H1 (cell line): ENCODE results near the gene PTPRD. TPM values are rescaled to one million over a fixed set of nuclear protein-coding genes. Genes with fewer than 3 reads are reported as not detected.

Source experiments
- CTCF ChIA-PET: fragments of 300-600 bp; sonication (Branson Sonifier 250); formaldehyde crosslinking; loops from one replicate; lab custom pipeline; 2021; ENCODE audit not compliant: partially characterized antibody; lab: Charles Lee
- POLR2A ChIA-PET: fragments of 300-600 bp; sonication (Branson Sonifier 250); formaldehyde crosslinking; loops from one replicate; lab custom pipeline; 2021; ENCODE audit warnings: inconsistent platforms; ENCODE audit not compliant: partially characterized antibody; lab: Charles Lee
- DNase-seq, 2 experiments: peaks; one replicate each; pipeline versions ENCODE4 v3.0.0 to v3.0.0-alpha.2; 2010 to 2022; ENCODE audit warnings: low spot score in 2 of 2, low read depth in 1 of 2, mixed read lengths in 1 of 2
- FAIRE-seq: peaks from 2 replicates; lab custom pipeline; 2011; peaks lifted over from hg19 to GRCh38; lab: Jason Lieb, UNC
- H2AFZ ChIP-seq: 2 replicates; pipeline ENCODE4 v1.8.1; 2012; ENCODE audit warnings: low read length, inconsistent platforms
- H2AK5ac ChIP-seq: 2 replicates; pipeline ENCODE4 v1.6.1; 2013; ENCODE audit warnings: low read depth, low read length
- H2BK120ac ChIP-seq: replicated peaks from 2 replicates; pipeline ENCODE3; 2013; ENCODE audit warnings: low read depth, low read length, inconsistent platforms
- H2BK12ac ChIP-seq: 2 replicates; pipeline ENCODE4 v1.6.1; 2013; ENCODE audit warnings: low read depth, low read length
- H2BK15ac ChIP-seq: 2 replicates; pipeline ENCODE4 v1.6.1; 2013; ENCODE audit warnings: low read length
- H2BK20ac ChIP-seq: 2 replicates; pipeline ENCODE4 v1.6.1; 2013; ENCODE audit warnings: low read length
- H2BK5ac ChIP-seq: 2 replicates; pipeline ENCODE4 v1.6.1; 2013; ENCODE audit warnings: low read depth, low read length
- H3K14ac ChIP-seq: 2 replicates; pipeline ENCODE4 v1.6.1; 2013; ENCODE audit warnings: inconsistent platforms; ENCODE audit not compliant: insufficient read length
- H3K18ac ChIP-seq: 2 replicates; pipeline ENCODE4 v1.6.1; 2013; ENCODE audit warnings: low read length; ENCODE audit errors: extremely low read depth
- H3K23ac ChIP-seq: 2 replicates; pipeline ENCODE4 v1.6.1; 2013; ENCODE audit warnings: inconsistent platforms; ENCODE audit not compliant: insufficient read length
- H3K23me2 ChIP-seq: 2 replicates; pipeline ENCODE4 v1.6.1; 2013; ENCODE audit warnings: low read depth, low read length
- H3K27ac ChIP-seq: 2 replicates; pipeline ENCODE4 v1.6.1; 2011; ENCODE audit warnings: low read depth, low read length, inconsistent platforms
- H3K27me3 ChIP-seq, 4 experiments: replicated peaks in 1 of 4; 1 replicate in 1 of 4; 2 replicates in 3 of 4; pipeline versions ENCODE4 v1.6.1 to v1.8.1; 2011 to 2013; ENCODE audit warnings: low read length in 3 of 4, mild to moderate bottlenecking in 3 of 4, inconsistent platforms in 2 of 4, mixed read lengths in 2 of 4, moderate library complexity in 1 of 4; ENCODE audit not compliant: control insufficient read depth in 3 of 4, insufficient read depth in 3 of 4; ENCODE audit errors: extremely low read depth in 1 of 4
- H3K36me3 ChIP-seq, 4 experiments: 2 replicates each; pipeline versions ENCODE4 v1.6.1 to v1.8.1; 2011 to 2013; ENCODE audit warnings: mild to moderate bottlenecking in 4 of 4, low read length in 3 of 4, moderate library complexity in 2 of 4, control low read depth in 1 of 4, inconsistent platforms in 1 of 4; ENCODE audit not compliant: insufficient read depth in 4 of 4, control insufficient read depth in 2 of 4
- H3K4ac ChIP-seq: replicated peaks from 2 replicates; pipeline ENCODE3; 2013; ENCODE audit warnings: low read length, low read depth, mixed read lengths, inconsistent platforms; ENCODE audit not compliant: insufficient read length
- H3K4me1 ChIP-seq, 4 experiments: replicated peaks in 1 of 4; 1 replicate in 1 of 4; 2 replicates in 3 of 4; pipeline versions ENCODE4 v1.6.1 to v1.8.1; 2011 to 2013; ENCODE audit warnings: low read length in 3 of 4, inconsistent platforms in 2 of 4, mixed read lengths in 1 of 4; ENCODE audit not compliant: insufficient read depth in 4 of 4, control insufficient read depth in 3 of 4
- H3K4me2 ChIP-seq, 2 experiments: 2 replicates each; pipeline versions ENCODE4 v1.6.1 to v1.8.1; 2011 to 2013; ENCODE audit warnings: low read depth in 2 of 2, low read length in 2 of 2, control low read depth in 1 of 2, inconsistent platforms in 1 of 2, mild to moderate bottlenecking in 1 of 2; ENCODE audit not compliant: insufficient read depth in 1 of 2
- H3K4me3 ChIP-seq, 4 experiments: fragments of 200-600, 300-600 bp in 1 of 4; sonication (generic), shearing (Covaris generic), sonication (Bioruptor Twin) in 1 of 4; 2 replicates each; pipeline versions ENCODE4 v1.5.1 to v1.8.1; 2011 to 2016; ENCODE audit warnings: low read length in 4 of 4, low read depth in 3 of 4, control low read depth in 2 of 4, inconsistent platforms in 2 of 4, mild to moderate bottlenecking in 2 of 4, mixed read lengths in 1 of 4, moderate library complexity in 1 of 4; ENCODE audit not compliant: insufficient read depth in 2 of 4; ENCODE audit errors: extremely low read depth in 1 of 4
- H3K56ac ChIP-seq: replicated peaks from 2 replicates; pipeline ENCODE3; 2013; ENCODE audit warnings: low read depth, mild to moderate bottlenecking, mixed read lengths, low read length, inconsistent platforms; ENCODE audit not compliant: insufficient read length
- H3K79me1 ChIP-seq: 2 replicates; pipeline ENCODE4 v1.6.1; 2013; ENCODE audit warnings: low read depth, low read length, control low read depth
- H3K79me2 ChIP-seq, 2 experiments: 2 replicates each; pipeline versions ENCODE4 v1.6.1 to v1.8.1; 2012 to 2013; ENCODE audit warnings: low read length in 2 of 2, mild to moderate bottlenecking in 2 of 2, inconsistent platforms in 1 of 2; ENCODE audit not compliant: insufficient read depth in 2 of 2, control insufficient read depth in 1 of 2
- H3K9ac ChIP-seq, 4 experiments: replicated peaks in 1 of 4; 1 replicate in 1 of 4; 2 replicates in 3 of 4; pipeline versions ENCODE4 v1.6.1 to v1.8.1; 2011 to 2013; ENCODE audit warnings: low read depth in 3 of 4, low read length in 3 of 4, control low read depth in 2 of 4, mild to moderate bottlenecking in 2 of 4, moderate library complexity in 2 of 4, inconsistent platforms in 1 of 4; ENCODE audit errors: extremely low read depth in 1 of 4
- H3K9me3 ChIP-seq, 2 experiments: 2 replicates each; pipeline versions ENCODE4 v1.6.1 to v1.8.1; 2012 to 2013; ENCODE audit warnings: mild to moderate bottlenecking in 2 of 2, moderate library complexity in 2 of 2, control low read depth in 1 of 2, inconsistent platforms in 1 of 2, low read depth in 1 of 2, low read length in 1 of 2, mixed read lengths in 1 of 2; ENCODE audit not compliant: insufficient read depth in 2 of 2
- H4K20me1 ChIP-seq, 2 experiments: replicated peaks in 1 of 2; 2 replicates each; pipeline versions ENCODE3 to v1.8.1; 2011 to 2013; ENCODE audit warnings: inconsistent platforms in 2 of 2, low read length in 2 of 2, mild to moderate bottlenecking in 1 of 2; ENCODE audit not compliant: insufficient read depth in 2 of 2, control insufficient read depth in 1 of 2
- H4K5ac ChIP-seq: 2 replicates; pipeline ENCODE4 v1.6.1; 2013; ENCODE audit warnings: low read length, low read depth, mixed read lengths, inconsistent platforms; ENCODE audit not compliant: insufficient read length
- H4K8ac ChIP-seq: 2 replicates; pipeline ENCODE4 v1.8.0; 2013; ENCODE audit warnings: mild to moderate bottlenecking, moderate library complexity, low read length, inconsistent platforms; ENCODE audit not compliant: insufficient read depth; ENCODE audit errors: extremely low read depth
- H4K91ac ChIP-seq: replicated peaks from 2 replicates; pipeline ENCODE3; 2013; ENCODE audit warnings: low read length, mixed read lengths, inconsistent platforms; ENCODE audit not compliant: insufficient read length
- ATF2 ChIP-seq: IDR thresholded peaks from 2 replicates; pipeline ENCODE4 v1.6.1; 2012; ENCODE audit warnings: low read length, inconsistent platforms
- CBX5 ChIP-seq: fragments of 300-800, 300-1000 bp; sonication (generic); IDR thresholded peaks from 2 replicates; pipeline ENCODE4 v1.7.1; 2016; ENCODE audit warnings: antibody characterized with exemption, low read length, low read depth
- CTCF ChIP-seq, 3 experiments: IDR thresholded peaks; 1 replicate in 2 of 3; 2 replicates in 1 of 3; pipeline versions ENCODE4 v1.5.1 to v1.6.1; 2011; ENCODE audit warnings: low read length in 3 of 3, mild to moderate bottlenecking in 3 of 3, inconsistent platforms in 2 of 3, low read depth in 1 of 3, moderate library complexity in 1 of 3; ENCODE audit not compliant: insufficient read depth in 1 of 3; ENCODE audit errors: control extremely low read depth in 1 of 3
- EGR1 ChIP-seq: IDR thresholded peaks from 2 replicates; pipeline ENCODE4 v1.6.1; 2011; ENCODE audit warnings: low read depth, low read length, borderline replicate concordance
- KDM4A ChIP-seq: IDR thresholded peaks from one replicate; pipeline ENCODE4 v1.7.1; 2012; ENCODE audit warnings: low read depth, mild to moderate bottlenecking, moderate library complexity, low read length, inconsistent platforms; ENCODE audit not compliant: severe bottlenecking
- POU5F1 ChIP-seq: IDR thresholded peaks from 2 replicates; pipeline ENCODE4 v1.6.1; 2011; ENCODE audit warnings: low read depth, mild to moderate bottlenecking, low read length, moderate library complexity
- RNF2 ChIP-seq: fragments of 200-900, 300-1000 bp; sonication (generic); IDR thresholded peaks from 2 replicates; pipeline ENCODE4 v1.7.1; 2016; ENCODE audit warnings: borderline replicate concordance, low read depth, mild to moderate bottlenecking, antibody characterized with exemption, low read length; ENCODE audit not compliant: poor library complexity, severe bottlenecking; ENCODE audit errors: missing control alignments
- SAP30 ChIP-seq: fragments of 300-600 bp; sonication (generic); IDR thresholded peaks from 2 replicates; pipeline ENCODE4 v1.7.1; 2012; ENCODE audit warnings: low read length, moderate library complexity, mild to moderate bottlenecking, inconsistent platforms; ENCODE audit not compliant: insufficient read depth, insufficient replicate concordance
- SP4 ChIP-seq: IDR thresholded peaks from 2 replicates; pipeline ENCODE4 v1.6.1; 2012; ENCODE audit warnings: low read length, inconsistent platforms
- WGBS, 2 experiments: shearing (Covaris generic) in 1 of 2; methylation state at CpG; one replicate each; pipeline versions ENCODE4 v1.1.6 to v1.1.7; 2013 to 2015; ENCODE audit warnings: low lambda C conversion rate in 2 of 2, mixed read lengths in 2 of 2, inconsistent platforms in 1 of 2, low coverage in 1 of 2, missing lambda C conversion rate in 1 of 2; ENCODE audit not compliant: insufficient replicate concordance in 2 of 2, insufficient coverage in 1 of 2, insufficient read length in 1 of 2; ENCODE audit errors: extremely low coverage in 1 of 2, missing lambda C conversion rate in 1 of 2; 5-methylcytosine and 5-hydroxymethylcytosine counted together
- polyA plus RNA-seq, 7 experiments: library from polyadenylated mRNA; depleted of rRNA in 3 of 7; stranded (reverse) in 5 of 7; unstranded in 2 of 7; fragments of >200 nt in 5 of 7; fragments of 200-250 nt in 2 of 7; gene quantifications; 1 replicate in 5 of 7; 2 replicates in 1 of 7; 4 replicates in 1 of 7; pipeline versions ENCODE4 v1.2.1 to v1.2.3, GENCODE V29; 2011 to 2013; ENCODE audit warnings: missing spikeins in 2 of 7, mixed read lengths in 2 of 7
- total RNA-seq: library from RNA; stranded (reverse); fragmentation: NEBNext Ultra II Directional; extraction: Animal tissue kit (Norgen Biotek cat#: 25700); gene quantifications from 2 replicates; pipeline ENCODE4 v1.2.1, GENCODE V29; 2021

PTPRD gene
- total and polyA plus RNA-seq, 2 of the 8 experiments (the other 6 are each of a cell fraction or from before 2014, with no cell fraction given) = 17.2 to 77.0 TPM

- H3K14ac ChIP-seq = no peak overlapping the region
- whole genome bisulfite sequencing, 2 experiments = 93% methylated on average over 2 of the region's 2 CpGs; no CpG with 5 or more reads in 1 of the 2 experiments
- no peak overlapping the region for H3K4ac ChIP-seq
- H2AFZ ChIP-seq = no peak overlapping the region
- H3K9ac ChIP-seq = no peak overlapping the region
- H3K4me2 ChIP-seq = no peak overlapping the region
- no peaks in the 10 kb centered on the region for H3K27me3 ChIP-seq
- FAIRE-seq = no peak
- H3K79me1 ChIP-seq = no peaks in the 10 kb centered on the region
- no peak overlapping the region for H3K4me3 ChIP-seq
- no peak overlapping the region for H3K18ac ChIP-seq
- no peaks in the 10 kb centered on the region for H3K23me2 ChIP-seq
- H3K4me1 ChIP-seq = no peaks in the 10 kb centered on the region
- no peak overlapping the region for H2BK15ac ChIP-seq
- H3K36me3 ChIP-seq = no peaks in the 10 kb centered on the region
- no peak overlapping the region for H2BK20ac ChIP-seq
- TF ChIP-seq KDM4A = no peak
- TF ChIP-seq SAP30 = no peak
- no peak for TF ChIP-seq POU5F1
- no peak for TF ChIP-seq ATF2
- TF ChIP-seq RNF2 = no peak
- no peak for TF ChIP-seq EGR1
- no peak for TF ChIP-seq SP4
- no peak for TF ChIP-seq CBX5
- TF ChIP-seq CTCF (IDR thresholded peaks at IDR 0.05; ENCODE audit: control extremely low read depth in 1 of 3, insufficient read depth in 1 of 3, low read depth in 1 of 3, low read length in 3 of 3) = no peak
- H3K27ac ChIP-seq = no peak overlapping the region
- CTCF ChIA-PET = interaction anchor here (0.8 kb wide), 1 partner anchor 89 kb away, joined by 3 read pairs; no protein-coding TSS in a partner anchor
- no peak overlapping the region for H4K91ac ChIP-seq
- POLR2A ChIA-PET = no interaction called here
- no peaks in the 10 kb centered on the region for H3K79me2 ChIP-seq
- H2BK120ac ChIP-seq = no peak overlapping the region
- no peaks in the 10 kb centered on the region for H4K20me1 ChIP-seq
- no peak overlapping the region for H2AK5ac ChIP-seq
- no peak overlapping the region for H4K5ac ChIP-seq
- H2BK5ac ChIP-seq = no peak overlapping the region
- H3K56ac ChIP-seq = no peak overlapping the region
- H2BK12ac ChIP-seq = no peak overlapping the region
- H3K23ac ChIP-seq = no peak overlapping the region
- no peaks in the 10 kb centered on the region for H3K9me3 ChIP-seq
- DNase-seq = no peak
- H4K8ac ChIP-seq = no peak overlapping the region
These were observed 731.1 kb downstream of the PTPRD start for GRCh38 chr9:9881692-9882091.
